ENCODE data around the gene TMEM31. TPM values are rescaled to one million over a fixed set of nuclear protein-coding genes. Genes with fewer than 3 reads are reported as not detected.

The TMEM31 gene
- total RNA-seq, 4 donors from 2014 or later: not detected

- TF ChIP-seq CTCF (IDR thresholded peaks at IDR 0.05; ENCODE audit: low read depth): no peak
Observed at GRCh38 chrX:103739421-103739820, 28.7 kb downstream of the TMEM31 start.

GRCh38 chrX:103741879-103742278 lies 31.2 kb downstream of the TMEM31 start:
- no peak for TF ChIP-seq CTCF (IDR thresholded peaks at IDR 0.05; ENCODE audit: low read depth)

GRCh38 chrX:103742339-103742738 lies 31.6 kb downstream of the TMEM31 start:
- no peak for TF ChIP-seq CTCF (IDR thresholded peaks at IDR 0.05; ENCODE audit: low read depth)

GRCh38 chrX:103747163-103747562 lies 36.5 kb downstream of the TMEM31 start:
- TF ChIP-seq CTCF (IDR thresholded peaks at IDR 0.05; ENCODE audit: low read depth): no peak

- no peak for TF ChIP-seq CTCF (IDR thresholded peaks at IDR 0.05; ENCODE audit: low read depth)
Observed at GRCh38 chrX:103754401-103754800, 43.7 kb downstream of the TMEM31 start.

- no peak for TF ChIP-seq CTCF (IDR thresholded peaks at IDR 0.05; ENCODE audit: low read depth)
Observed at GRCh38 chrX:103756736-103757135, 46.0 kb downstream of the TMEM31 start.

GRCh38 chrX:103758555-103758954 lies 47.8 kb downstream of the TMEM31 start:
- TF ChIP-seq CTCF (IDR thresholded peaks at IDR 0.05; ENCODE audit: low read depth): no peak

Other genes starting within 250 kb of the TMEM31 start
- 1 to 10 TPM in 1 of 4 donors, under 1 TPM in 3; 0.22 to 1.5 (median 0.50) TPM for gene RAB40A, start 191.4 kb upstream of the TMEM31 start, total RNA-seq
- 10 to 100 TPM; 43.3 to 82.1 (median 68.7) TPM for gene TCEAL4, start 125.4 kb upstream of the TMEM31 start, total RNA-seq
- gene TCEAL3, start 102.9 kb upstream of the TMEM31 start, total RNA-seq: 10 to 100 TPM; 12.4 to 17.1 (median 14.6) TPM
- 10 to 100 TPM; 43.7 to 71.6 (median 48.4) TPM for gene TCEAL1, start 81.9 kb upstream of the TMEM31 start, total RNA-seq
- 100 to 1,000 TPM; 132 to 256 (median 144) TPM for gene MORF4L2, start 24.2 kb upstream of the TMEM31 start, total RNA-seq
- 1 to 10 TPM in 3 of 4 donors, under 1 TPM in 1; 0.98 to 1.3 (median 1.2) TPM for gene PLP1, start 65.9 kb downstream of the TMEM31 start, total RNA-seq
- 1 to 10 TPM in 3 of 4 donors, under 1 TPM in 1; 0.85 to 2.0 (median 1.5) TPM for gene RAB9B, start 121.3 kb downstream of the TMEM31 start, total RNA-seq